ENCODE measurements around the gene ATP4A. TPM values are rescaled to one million over a fixed set of nuclear protein-coding genes. Genes with fewer than 3 reads are reported as not detected.
A peak's percentile ranks its signal among the peaks of the same experiment; 100 is the strongest.

Gene ATP4A
- total RNA-seq, 2 donors from 2014 or later, result not detected

GRCh38 chr19:35559781-35560180 is 3.7 kb downstream of the ATP4A start:
- H3K27ac Mint-ChIP-seq, result no peak overlapping the region
- no peak overlapping the region for H3K4me3 Mint-ChIP-seq
- ATAC-seq (no peak), DNase-seq (ENCODE audit: low spot score) (peak; percentile 12)
- H3K4me1 Mint-ChIP-seq (ENCODE audit: low read depth in 2 of 2), result peaks cover 6 to 15% of the 10 kb centered on the region in 2 donors
- H3K36me3 Mint-ChIP-seq, result peaks cover 5% of the 10 kb centered on the region
- peaks cover 24 to 57% of the 10 kb centered on the region in 2 donors for H3K27me3 Mint-ChIP-seq
- no peaks in the 10 kb centered on the region for H3K9me3 Mint-ChIP-seq

- Mint-ChIP-seq H3K4me3 (no peak overlapping the region), H3K36me3 (peaks cover 5% of the 10 kb centered on the region), H3K27me3 (peaks cover 28 to 57% of the 10 kb centered on the region in 2 donors)
Observed at GRCh38 chr19:35559281-35559659, 4.2 kb downstream of the ATP4A start.

GRCh38 chr19:35558400-35559280 is 4.8 kb downstream of the ATP4A start:
- Mint-ChIP-seq H3K27ac (no peak overlapping the region), H3K4me1 (ENCODE audit: low read depth in 2 of 2) (peaks cover 6 to 18% of the 10 kb centered on the region in 2 donors), H3K36me3 (peaks cover 5% of the 10 kb centered on the region), H3K9me3 (no peaks in the 10 kb centered on the region), H3K27me3 (peaks cover 31 to 57% of the 10 kb centered on the region in 2 donors), H3K4me3 (no peak overlapping the region)
- DNase-seq (ENCODE audit: low spot score) (peak; percentile 55), ATAC-seq (no peak)

More at GRCh38 chr19:35559281-35559659, 4.2 kb downstream of the ATP4A start:
- H3K27ac Mint-ChIP-seq, result no peak overlapping the region
- peak; percentile 22 for DNase-seq (ENCODE audit: low spot score)
- peaks cover 6 to 18% of the 10 kb centered on the region in 2 donors for H3K4me1 Mint-ChIP-seq (ENCODE audit: low read depth in 2 of 2)
- ATAC-seq, result no peak
- no peaks in the 10 kb centered on the region for H3K9me3 Mint-ChIP-seq

GRCh38 chr19:35557539-35558399 is 5.7 kb downstream of the ATP4A start:
- peak; percentile 40 to 74 for ATAC-seq
- H3K9me3 Mint-ChIP-seq, result no peaks in the 10 kb centered on the region
- peak overlapping the region; percentile 69 for H3K4me3 Mint-ChIP-seq
- DNase-seq (ENCODE audit: low spot score), result peak; percentile 71
- H3K27me3 Mint-ChIP-seq, result peaks cover 34 to 54% of the 10 kb centered on the region in 2 donors
- no peak overlapping the region for H3K27ac Mint-ChIP-seq
- H3K36me3 Mint-ChIP-seq, result peaks cover 5% of the 10 kb centered on the region
- peaks cover 6 to 18% of the 10 kb centered on the region in 2 donors for H3K4me1 Mint-ChIP-seq (ENCODE audit: low read depth in 2 of 2)

- ATAC-seq (no peak), DNase-seq (ENCODE audit: low spot score) (peak; percentile 16)
- H3K4me1 Mint-ChIP-seq (ENCODE audit: low read depth in 2 of 2), result peaks cover 6 to 18% of the 10 kb centered on the region in 2 donors
- H3K9me3 Mint-ChIP-seq, result no peaks in the 10 kb centered on the region
- H3K27me3 Mint-ChIP-seq, result peaks cover 31 to 47% of the 10 kb centered on the region in 2 donors
- H3K4me3 Mint-ChIP-seq, result peak overlapping the region; percentile 69
- no peak overlapping the region for H3K27ac Mint-ChIP-seq
- H3K36me3 Mint-ChIP-seq, result peaks cover 5% of the 10 kb centered on the region
Observed at GRCh38 chr19:35556846-35557538, 6.5 kb downstream of the ATP4A start.

DNA sequence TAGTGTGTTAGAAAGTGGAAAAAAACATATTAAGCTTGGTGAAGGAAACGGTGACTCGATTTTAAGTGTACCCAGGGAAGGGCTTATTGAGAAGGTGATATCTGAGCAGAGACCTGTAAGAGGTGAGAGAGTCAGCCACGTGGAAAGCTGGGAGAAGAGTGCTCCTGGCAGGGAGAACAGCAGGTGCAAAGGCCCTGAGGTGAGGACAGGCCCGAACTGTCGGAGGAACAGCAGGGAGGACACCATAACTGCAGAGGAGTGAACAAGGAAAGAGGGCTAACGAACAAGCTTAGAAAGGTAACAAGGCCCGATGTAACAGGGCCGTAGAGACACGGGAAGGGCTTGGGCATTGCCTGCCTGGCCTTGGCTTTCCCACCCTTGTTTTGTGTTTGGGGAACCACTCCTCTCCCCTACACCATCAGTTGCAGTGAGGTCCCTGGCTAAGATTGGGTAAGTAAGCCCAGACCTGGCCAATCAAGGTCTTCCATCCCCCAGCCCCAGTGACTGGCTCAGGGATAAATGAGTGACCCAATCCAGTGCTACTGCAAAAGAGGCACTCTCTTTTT is 7.3 kb downstream of the ATP4A start:
- Mint-ChIP-seq H3K4me3 (peak overlapping the region; percentile 19), H3K36me3 (peaks cover 5% of the 10 kb centered on the region), H3K4me1 (ENCODE audit: low read depth in 2 of 2) (peaks cover 6 to 18% of the 10 kb centered on the region in 2 donors), H3K27ac (no peak overlapping the region), H3K9me3 (no peaks in the 10 kb centered on the region), H3K27me3 (peaks cover 26 to 38% of the 10 kb centered on the region in 2 donors)
- ATAC-seq (no peak), DNase-seq (ENCODE audit: low spot score) (peak; percentile 55)

GRCh38 chr19:35555301-35556005 is 8.0 kb downstream of the ATP4A start:
- peak; percentile 50 for DNase-seq (ENCODE audit: low spot score)
- Mint-ChIP-seq H3K9me3 (no peaks in the 10 kb centered on the region), H3K4me3 (no peak overlapping the region), H3K27me3 (peaks cover 23 to 32% of the 10 kb centered on the region in 2 donors), H3K27ac (no peak overlapping the region), H3K36me3 (peaks cover 5% of the 10 kb centered on the region), H3K4me1 (ENCODE audit: low read depth in 2 of 2) (peaks cover 6 to 18% of the 10 kb centered on the region in 2 donors)
- no peak for ATAC-seq

GRCh38 chr19:35554076-35554475 is 9.4 kb downstream of the ATP4A start:
- Mint-ChIP-seq H3K36me3 (peaks cover 5% of the 10 kb centered on the region), H3K9me3 (no peaks in the 10 kb centered on the region), H3K4me3 (no peak overlapping the region), H3K27me3 (peaks cover 15 to 19% of the 10 kb centered on the region in 2 donors), H3K27ac (no peak overlapping the region), H3K4me1 (ENCODE audit: low read depth in 2 of 2) (peaks cover 10 to 13% of the 10 kb centered on the region in 2 donors)
- DNase-seq (ENCODE audit: low spot score) (no peak), ATAC-seq (no peak)

GRCh38 chr19:35553385-35554000 is 10.0 kb downstream of the ATP4A start:
- Mint-ChIP-seq H3K4me1 (ENCODE audit: low read depth in 2 of 2) (peaks cover 12 to 17% of the 10 kb centered on the region in 2 donors), H3K27ac (no peak overlapping the region), H3K36me3 (peaks cover 5% of the 10 kb centered on the region), H3K9me3 (no peaks in the 10 kb centered on the region), H3K27me3 (peaks cover 15 to 19% of the 10 kb centered on the region in 2 donors), H3K4me3 (no peak overlapping the region)
- ATAC-seq (no peak), DNase-seq (ENCODE audit: low spot score) (no peak)

DNA sequence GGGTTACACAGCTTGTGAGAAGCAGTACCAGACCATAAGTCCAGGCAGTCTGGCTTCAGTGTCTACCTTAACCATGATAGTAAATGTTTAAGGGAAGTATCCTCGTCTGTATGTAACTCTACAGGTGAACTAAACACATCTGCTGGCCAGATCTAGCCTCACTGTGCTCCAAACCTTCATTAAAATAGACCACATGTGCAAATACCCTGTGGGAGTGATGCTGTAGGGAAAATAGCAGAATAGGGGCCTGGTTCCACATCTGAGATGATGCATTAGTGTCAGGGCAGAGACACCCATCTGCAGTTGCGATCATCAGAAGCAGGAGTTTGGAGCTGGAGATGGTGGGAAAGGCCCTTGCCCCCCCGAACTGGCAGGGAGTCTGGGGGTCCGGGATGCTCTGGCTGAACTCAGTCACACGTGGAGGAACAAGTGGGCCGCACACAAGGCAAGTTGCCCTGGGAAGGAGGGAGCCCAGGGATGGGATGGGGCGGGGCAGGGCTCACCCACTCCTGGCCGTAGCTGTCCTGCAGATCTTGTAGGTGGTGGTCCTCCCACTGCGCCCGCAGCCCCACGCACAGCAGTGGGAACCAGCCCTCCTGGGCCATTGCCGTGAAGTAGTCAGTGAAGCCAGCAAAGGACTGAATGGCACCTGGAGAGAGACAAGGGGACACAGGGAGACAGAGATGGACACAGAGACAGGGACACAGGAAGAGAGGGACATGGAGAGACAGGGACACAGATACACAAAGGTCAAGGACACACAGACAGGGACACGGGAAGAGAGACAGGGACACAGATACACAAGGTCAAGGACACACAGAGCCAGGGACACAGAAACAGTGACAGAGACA is 10.7 kb downstream of the ATP4A start:
- no peak overlapping the region for H3K27ac Mint-ChIP-seq
- no peaks in the 10 kb centered on the region for H3K9me3 Mint-ChIP-seq
- H3K4me1 Mint-ChIP-seq (ENCODE audit: low read depth in 2 of 2), result peaks cover 12 to 15% of the 10 kb centered on the region in 2 donors
- ATAC-seq, result no peak
- H3K36me3 Mint-ChIP-seq, result peaks cover 5% of the 10 kb centered on the region
- H3K4me3 Mint-ChIP-seq, result no peak overlapping the region
- DNase-seq (ENCODE audit: low spot score), result no peak
- H3K27me3 Mint-ChIP-seq, result peaks cover 15 to 19% of the 10 kb centered on the region in 2 donors

DNA sequence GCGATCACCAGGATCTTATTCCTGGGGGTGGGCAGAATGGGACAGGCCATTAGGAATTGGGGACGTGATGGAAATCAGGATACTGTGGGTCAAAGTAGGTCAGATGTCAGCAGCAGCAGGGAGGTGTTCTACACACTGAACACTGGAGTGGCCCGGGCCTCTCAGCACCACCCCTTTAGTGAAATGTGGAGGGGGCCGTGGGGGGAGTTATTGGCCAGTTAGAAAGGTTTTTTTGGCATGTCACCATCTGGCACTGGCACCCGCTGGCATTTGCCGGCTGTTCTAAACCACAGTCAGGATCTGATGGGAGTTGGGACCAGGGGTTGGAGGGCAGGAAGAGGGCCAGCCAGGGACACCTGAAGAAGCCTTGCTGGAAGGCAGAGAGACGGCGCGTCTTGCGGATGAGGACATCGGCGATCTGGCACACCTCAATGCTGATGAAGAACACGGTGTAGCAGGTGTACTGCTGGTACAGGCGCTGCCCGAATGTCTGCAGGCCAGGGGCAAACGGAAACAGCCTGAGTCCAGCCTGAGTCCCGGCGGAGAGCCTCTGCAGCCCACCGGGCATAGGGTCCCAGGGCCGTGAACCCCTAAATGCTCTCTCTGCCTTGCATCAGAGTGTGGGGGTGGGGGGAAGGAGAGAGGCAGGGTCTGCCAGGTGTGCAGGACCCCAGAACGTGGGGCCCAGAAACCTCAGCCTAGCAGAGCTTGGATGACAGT is 12.2 kb downstream of the ATP4A start:
- H3K27me3 Mint-ChIP-seq, result peaks cover 8 to 11% of the 10 kb centered on the region in 2 donors
- H3K4me3 Mint-ChIP-seq, result no peak overlapping the region
- H3K4me1 Mint-ChIP-seq (ENCODE audit: low read depth in 2 of 2), result peaks cover 17 to 19% of the 10 kb centered on the region in 2 donors
- H3K36me3 Mint-ChIP-seq, result no peaks in the 10 kb centered on the region
- H3K9me3 Mint-ChIP-seq, result no peaks in the 10 kb centered on the region
- no peak overlapping the region for H3K27ac Mint-ChIP-seq
- DNase-seq (ENCODE audit: low spot score) (no peak), ATAC-seq (no peak)
